ENCODE data around the gene SLC37A1. TPM values are rescaled to one million over a fixed set of nuclear protein-coding genes. Genes with fewer than 3 reads are reported as not detected.

Gene SLC37A1
- total RNA-seq, 4 donors from 2014 or later = 2.3 to 8.8 (median 6.3) TPM

GRCh38 chr21:42568866-42569731, 55.4 kb downstream of the SLC37A1 start:
- no peaks in the 10 kb centered on the region for H3K27me3 ChIP-seq
- DNase-seq = peak; percentile 6 to 10
- no peaks in the 10 kb centered on the region for H3K9me3 ChIP-seq
- no peak overlapping the region for H3K27ac ChIP-seq
- intact Hi-C loops (cut with DNase I; ENCODE audit: low total_unique reads) = no loop called here
- TF ChIP-seq CTCF (IDR thresholded peaks at IDR 0.05) (no peak), POLR2A (IDR thresholded peaks at IDR 0.05) (no peak)
- no peak overlapping the region for H3K4me3 ChIP-seq
- H3K36me3 ChIP-seq = no peaks in the 10 kb centered on the region
- H3K4me1 ChIP-seq = no peaks in the 10 kb centered on the region

- no peaks in the 10 kb centered on the region for H3K4me1 ChIP-seq
- TF ChIP-seq CTCF (IDR thresholded peaks at IDR 0.05) (no peak), POLR2A (IDR thresholded peaks at IDR 0.05) (no peak)
- H3K27me3 ChIP-seq = no peaks in the 10 kb centered on the region
- no peak overlapping the region for H3K4me3 ChIP-seq
- no peaks in the 10 kb centered on the region for H3K9me3 ChIP-seq
- H3K27ac ChIP-seq = no peak overlapping the region
- H3K36me3 ChIP-seq = no peaks in the 10 kb centered on the region
- intact Hi-C loops (cut with DNase I; ENCODE audit: low total_unique reads) = no loop called here
- peak in 1 of 2 donors; percentile 2 for DNase-seq
These were observed 56.2 kb downstream of the SLC37A1 start for GRCh38 chr21:42569732-42570301.

GRCh38 chr21:42570362-42570761, 56.7 kb downstream of the SLC37A1 start:
- Histone ChIP-seq H3K9me3 (no peaks in the 10 kb centered on the region), H3K4me1 (no peaks in the 10 kb centered on the region), H3K36me3 (no peaks in the 10 kb centered on the region), H3K27me3 (no peaks in the 10 kb centered on the region), H3K4me3 (no peak overlapping the region), H3K27ac (no peak overlapping the region)
- peak; percentile 2 to 5 for DNase-seq
- no peak for TF ChIP-seq POLR2A (IDR thresholded peaks at IDR 0.05)
- TF ChIP-seq CTCF (IDR thresholded peaks at IDR 0.05) = no peak
- intact Hi-C loops (cut with DNase I; ENCODE audit: low total_unique reads) = no loop called here

GRCh38 chr21:42570841-42571387, 57.3 kb downstream of the SLC37A1 start:
- peak; percentile 8 to 10 for DNase-seq
- intact Hi-C loops (cut with DNase I; ENCODE audit: low total_unique reads) = no loop called here
- Histone ChIP-seq H3K36me3 (no peaks in the 10 kb centered on the region), H3K9me3 (no peaks in the 10 kb centered on the region), H3K4me1 (no peaks in the 10 kb centered on the region), H3K4me3 (no peak overlapping the region), H3K27me3 (no peaks in the 10 kb centered on the region), H3K27ac (no peak overlapping the region)
- TF ChIP-seq CTCF (IDR thresholded peaks at IDR 0.05) (no peak), POLR2A (IDR thresholded peaks at IDR 0.05) (no peak)

All from uterus (tissue), 4 donors.